A673 (cell line): ENCODE measurements around the gene DNAJB6. TPM values are rescaled to one million over a fixed set of nuclear protein-coding genes. Genes with fewer than 3 reads are reported as not detected.

Source experiments
- BruUV-seq: library from RNA; stranded (reverse); fragments of 400-500 nt; replicated peaks from 2 replicates; lab custom pipeline; 2021; lab: Mats Ljungman, UMichigan
- CTCF ChIA-PET: fragments of 300-600 bp; sonication (Branson Sonifier 250); formaldehyde crosslinking; loops from one replicate; lab custom pipeline; 2022; ENCODE audit warnings: antibody characterized with exemption; lab: Charles Lee
- POLR2A ChIA-PET: fragments of 300-600 bp; sonication (Branson Sonifier 250); formaldehyde crosslinking; loops from one replicate; lab custom pipeline; 2022; ENCODE audit warnings: antibody characterized with exemption; ENCODE audit not compliant: low non-redundant PET; lab: Charles Lee
- DNase-seq: peaks from one replicate; pipeline ENCODE4 v3.0.0-alpha.2; 2015; ENCODE audit warnings: low spot score
- H3K27ac ChIP-seq: fragments of 200-600 bp; sonication (generic); 2 replicates; pipeline ENCODE4 v1.5.1; 2016; ENCODE audit warnings: mixed run types, low read depth, mild to moderate bottlenecking, mixed read lengths, antibody characterized with exemption, low read length; ENCODE audit not compliant: poor library complexity, severe bottlenecking
- H3K27me3 ChIP-seq: fragments of 200-600 bp; sonication (generic); replicated peaks from 2 replicates; pipeline ENCODE4 v1.6.1; 2017; ENCODE audit warnings: mixed run types, low read depth, mild to moderate bottlenecking, mixed read lengths, antibody characterized with exemption, low read length; ENCODE audit not compliant: insufficient read depth, poor library complexity
- H3K36me3 ChIP-seq: fragments of 200-600 bp; sonication (generic); 2 replicates; pipeline ENCODE4 v1.6.1; 2016; ENCODE audit warnings: mixed run types, mild to moderate bottlenecking, mixed read lengths, antibody characterized with exemption, low read length; ENCODE audit not compliant: insufficient read depth, poor library complexity, severe bottlenecking
- H3K4me1 ChIP-seq: fragments of 200-600 bp; sonication (generic); 2 replicates; pipeline ENCODE4 v1.6.1; 2017; ENCODE audit warnings: mixed run types, mild to moderate bottlenecking, mixed read lengths, antibody characterized with exemption, low read length; ENCODE audit not compliant: insufficient read depth, poor library complexity, severe bottlenecking
- H3K4me3 ChIP-seq: fragments of 200-600 bp; sonication (generic); 2 replicates; pipeline ENCODE4 v1.5.1; 2016; ENCODE audit warnings: low read depth, mixed run types, mild to moderate bottlenecking, mixed read lengths, low read length; ENCODE audit not compliant: poor library complexity, severe bottlenecking
- H3K9me3 ChIP-seq: fragments of 200-600 bp; sonication (generic); 2 replicates; pipeline ENCODE4 v1.6.1; 2016; ENCODE audit warnings: mixed run types, low read depth, mild to moderate bottlenecking, mixed read lengths, antibody characterized with exemption, low read length; ENCODE audit not compliant: poor library complexity, severe bottlenecking
- CTCF ChIP-seq: fragments of 300-800, 200-600 bp; sonication (generic); conservative IDR thresholded peaks from 2 replicates; pipeline ENCODE4 v1.5.1; 2017; ENCODE audit warnings: low read depth, mild to moderate bottlenecking, antibody characterized with exemption, low read length, moderate library complexity, mixed read lengths
- EZH2 ChIP-seq: fragments of 200-600 bp; sonication (generic); IDR thresholded peaks from 2 replicates; pipeline ENCODE4 v1.6.1; 2017; ENCODE audit warnings: borderline replicate concordance, low read depth, mild to moderate bottlenecking, mixed read lengths, antibody characterized with exemption, low read length; ENCODE audit not compliant: poor library complexity, severe bottlenecking
- intact Hi-C: fragments of 100-400 bp; cut with micrococcal nuclease; formaldehyde crosslinking; loops from one replicate; pipeline ENCODE4 v1.10.0; 2022; ENCODE audit not compliant: unreplicated experiment
- total RNA-seq: library from RNA; stranded (reverse); gene quantifications from 2 replicates; pipeline ENCODE4 v1.2.3, GENCODE V29; 2021

Gene DNAJB6
- total RNA-seq, 1 experiment from 2014 or later = 146 TPM

DNA sequence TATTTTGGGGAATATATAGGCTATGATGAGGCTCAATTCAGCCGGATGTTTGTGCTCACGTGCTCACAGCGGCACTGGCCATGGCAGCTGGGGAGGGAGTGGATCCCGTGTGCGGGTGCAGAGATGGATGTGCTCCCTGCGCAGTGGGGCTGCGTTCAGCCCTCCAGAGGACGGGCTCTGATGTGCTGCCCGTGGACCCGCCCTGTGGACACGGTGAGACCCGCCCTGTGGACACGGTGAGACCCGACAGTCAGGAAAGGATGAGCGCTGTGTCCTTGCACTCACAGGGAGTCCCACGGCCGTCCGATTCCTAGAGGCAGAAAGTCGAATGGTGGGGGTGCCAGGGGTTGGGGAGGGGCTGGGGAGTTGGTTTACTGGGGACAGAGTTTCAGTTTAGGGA, 89.0 kb downstream of the DNAJB6 start:
- intact Hi-C loops = no loop called here
- BruUV-seq = no TSS peak
- Histone ChIP-seq H3K36me3 (no peaks in the 10 kb centered on the region), H3K4me3 (no peak overlapping the region), H3K4me1 (no peaks in the 10 kb centered on the region), H3K9me3 (no peaks in the 10 kb centered on the region), H3K27ac (no peak overlapping the region), H3K27me3 (no peaks in the 10 kb centered on the region)
- no peak for TF ChIP-seq CTCF
- no peak for TF ChIP-seq EZH2
- ChIA-PET CTCF (interaction anchor here (0.6 kb wide), 1 partner anchor 314 kb away, joined by 6 read pairs; no protein-coding TSS in a partner anchor), POLR2A (no interaction called here)
- DNase-seq = no peak

DNA sequence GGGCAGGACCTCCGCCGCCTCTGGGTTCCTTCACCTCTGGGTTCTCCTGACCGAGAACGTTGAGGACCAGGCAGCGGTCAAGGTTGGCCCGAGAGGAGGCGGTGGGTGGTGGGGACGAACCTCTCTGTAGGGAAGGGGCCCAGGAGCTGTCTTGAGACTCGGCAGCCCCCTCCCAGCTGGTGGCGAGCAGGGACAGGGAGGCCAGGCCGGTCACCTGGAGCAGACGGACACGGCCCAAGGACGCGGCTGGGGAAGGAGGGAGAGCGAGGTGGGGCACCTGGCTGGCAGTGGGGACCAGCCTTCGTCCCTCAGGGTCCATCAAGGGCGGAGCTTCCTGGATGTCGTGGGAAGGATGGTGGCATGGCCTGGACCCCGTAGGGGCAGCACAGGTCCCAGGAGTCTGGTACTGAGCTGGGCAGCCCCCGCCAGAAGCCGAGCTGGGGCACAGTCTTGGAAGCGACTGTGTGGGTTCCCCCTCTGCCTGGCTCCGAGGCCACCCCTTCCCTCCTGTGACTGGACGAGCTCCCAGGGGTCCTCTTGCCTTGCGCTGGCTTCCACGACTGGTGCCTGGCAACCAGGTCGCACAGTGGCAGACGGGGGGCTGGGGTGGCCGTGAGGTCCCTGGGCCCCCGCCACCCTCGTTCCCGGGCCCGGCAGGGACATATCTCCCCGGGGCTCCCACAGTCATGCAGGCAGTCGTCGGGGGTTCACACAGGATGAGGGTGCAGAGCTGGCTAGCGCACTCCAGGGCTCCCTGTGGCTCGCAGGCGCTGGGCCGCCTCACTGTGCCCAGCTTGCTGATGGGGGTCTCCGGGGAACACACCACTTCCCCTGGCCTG, 89.9 kb downstream of the DNAJB6 start:
- no peak overlapping the region for H3K4me3 ChIP-seq
- no peak for DNase-seq
- H3K27ac ChIP-seq = no peak overlapping the region
- TF ChIP-seq CTCF (no peak), EZH2 (no peak)
- H3K27me3 ChIP-seq = no peaks in the 10 kb centered on the region
- H3K36me3 ChIP-seq = no peaks in the 10 kb centered on the region
- intact Hi-C loops = no loop called here
- H3K9me3 ChIP-seq = no peaks in the 10 kb centered on the region
- H3K4me1 ChIP-seq = no peaks in the 10 kb centered on the region
- CTCF ChIA-PET = no interaction called here
- POLR2A ChIA-PET = no interaction called here
- no TSS peak for BruUV-seq

DNA sequence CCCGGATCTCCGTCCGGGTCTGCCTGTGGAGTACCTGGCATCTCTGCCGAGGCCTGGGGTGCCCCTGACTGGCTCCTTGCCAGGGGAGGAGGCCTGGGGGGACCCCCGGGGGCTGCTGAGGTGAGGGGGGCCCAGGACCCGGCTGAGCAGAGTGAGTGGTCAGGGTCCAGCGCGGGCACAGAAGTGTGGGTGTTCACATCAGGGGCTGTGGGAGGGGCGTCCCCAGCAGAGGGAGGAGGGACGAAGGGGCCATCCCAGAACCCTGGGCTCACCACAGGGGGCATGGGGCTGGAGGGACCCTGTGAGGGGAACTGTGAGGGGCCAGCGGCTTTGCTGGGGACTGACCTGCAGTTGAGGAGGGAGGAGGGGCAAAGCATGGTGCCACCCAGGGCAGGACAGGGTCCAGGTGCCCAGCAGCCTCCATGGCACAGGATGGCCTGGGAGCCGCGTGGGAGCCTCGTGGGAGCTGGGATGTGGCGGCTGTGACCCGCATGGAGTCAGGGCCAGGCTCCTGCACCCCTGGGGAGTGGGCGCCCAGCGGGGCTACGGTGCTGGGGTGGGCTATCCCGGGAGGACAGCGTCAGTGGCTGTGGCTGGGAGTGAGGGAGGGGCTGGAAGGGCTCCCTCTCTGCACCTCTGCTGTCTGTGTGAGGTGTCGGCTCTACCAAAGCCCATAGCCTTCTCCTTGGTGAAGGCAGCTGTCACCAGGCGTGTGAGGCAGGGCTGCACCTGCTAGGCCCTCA, 91.2 kb downstream of the DNAJB6 start:
- H3K9me3 ChIP-seq = no peaks in the 10 kb centered on the region
- H3K36me3 ChIP-seq = no peaks in the 10 kb centered on the region
- H3K27ac ChIP-seq = no peak overlapping the region
- TF ChIP-seq CTCF (no peak), EZH2 (no peak)
- no peaks in the 10 kb centered on the region for H3K27me3 ChIP-seq
- intact Hi-C loops = no loop called here
- no peak for DNase-seq
- ChIA-PET POLR2A (no interaction called here), CTCF (no interaction called here)
- no TSS peak for BruUV-seq
- H3K4me1 ChIP-seq = no peaks in the 10 kb centered on the region
- no peak overlapping the region for H3K4me3 ChIP-seq
